Urinary bladder (tissue), 4 donors: ENCODE data around the gene F12. TPM values are rescaled to one million over a fixed set of nuclear protein-coding genes. Genes with fewer than 3 reads are reported as not detected.
A peak's percentile ranks its signal among the peaks of the same experiment; 100 is the strongest.

ENCODE experiments used
- DNase-seq: peaks from one replicate; pipeline ENCODE4 v3.0.0-alpha.2; 2015; ENCODE audit errors: extremely low spot score
- H3K27ac ChIP-seq: one replicate; pipeline ENCODE4 v1.5.1; 2013; ENCODE audit warnings: low read depth, mild to moderate bottlenecking, moderate library complexity
- H3K36me3 ChIP-seq: one replicate; pipeline ENCODE4 v1.6.1; 2013; ENCODE audit warnings: mild to moderate bottlenecking, moderate library complexity; ENCODE audit not compliant: insufficient read depth
- H3K4me1 ChIP-seq: one replicate; pipeline ENCODE4 v1.6.1; 2013; ENCODE audit warnings: mild to moderate bottlenecking, moderate library complexity; ENCODE audit not compliant: insufficient read depth
- H3K4me3 ChIP-seq: one replicate; pipeline ENCODE4 v1.5.1; 2013; ENCODE audit warnings: low read depth, low read length
- WGBS: extraction: QIAGEN DNeasy Blood & Tissue Kit; methylation state at CpG from one replicate; pipeline ENCODE4 v1.1.7; 2013; 5-methylcytosine and 5-hydroxymethylcytosine counted together
- polyA plus RNA-seq: library from polyadenylated mRNA; stranded (reverse); fragments of 200-250 nt; gene quantifications from one replicate; pipeline ENCODE4 v1.2.3, GENCODE V29; 2013
- total RNA-seq: library from RNA; depleted of rRNA; stranded (reverse); fragments of >200 nt; gene quantifications from one replicate; pipeline ENCODE4 v1.2.3, GENCODE V29; 2014
- donor health status: healthy with polysubstance abuse.
- donor health status: healthy.

The F12 gene
- total and polyA plus RNA-seq, 2 donors, result 1.1 TPM; not detected in 1

- H3K27ac ChIP-seq, result no peak overlapping the region
- 87% methylated on average over 12 of the region's 12 CpGs for WGBS
- no peaks in the 10 kb centered on the region for H3K4me1 ChIP-seq
- H3K4me3 ChIP-seq, result no peak overlapping the region
- no peaks in the 10 kb centered on the region for H3K36me3 ChIP-seq
- DNase-seq, result no peak
Measured at GRCh38 chr5:177372034-177372896, 37.1 kb downstream of the F12 start.

GRCh38 chr5:177371120-177372033, 38.0 kb downstream of the F12 start:
- H3K36me3 ChIP-seq, result no peaks in the 10 kb centered on the region
- no peaks in the 10 kb centered on the region for H3K4me1 ChIP-seq
- DNase-seq, result no peak
- no peak overlapping the region for H3K27ac ChIP-seq
- 62% methylated on average over 26 of the region's 26 CpGs for WGBS
- peak overlapping the region; percentile 34 for H3K4me3 ChIP-seq

DNA sequence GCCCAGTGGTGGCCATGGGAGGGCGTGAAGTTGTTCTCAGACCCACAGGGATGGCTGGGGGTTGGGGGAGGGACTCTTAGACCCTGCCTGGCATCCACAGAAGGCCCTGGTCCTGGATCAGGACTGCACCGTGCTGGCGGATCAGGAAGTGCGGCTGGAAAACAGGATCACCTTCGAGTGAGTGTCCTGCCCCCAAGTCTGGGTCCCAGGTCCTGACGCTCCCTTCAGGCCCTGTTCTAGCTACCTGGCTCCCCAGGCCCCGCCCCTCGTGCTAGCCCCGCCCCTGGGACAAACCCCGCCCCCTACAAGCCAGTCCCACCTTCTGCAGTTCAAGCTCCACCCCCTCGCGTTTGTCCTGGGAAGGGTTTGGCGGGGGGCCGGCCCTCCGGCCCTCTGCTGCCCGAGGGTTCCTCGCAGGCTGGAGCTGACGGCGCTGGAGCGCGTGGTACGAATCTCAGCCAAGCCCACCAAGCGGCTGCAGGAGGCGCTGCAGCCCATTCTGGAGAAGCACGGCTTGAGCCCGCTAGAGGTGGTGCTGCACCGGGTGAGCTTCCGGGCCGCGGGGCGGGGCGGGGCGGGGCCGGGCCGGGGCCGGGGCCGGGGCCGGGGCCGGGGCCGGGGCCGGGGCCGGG, 38.8 kb downstream of the F12 start:
- Histone ChIP-seq H3K4me1 (no peaks in the 10 kb centered on the region), H3K4me3 (peak overlapping the region; percentile 34), H3K27ac (no peak overlapping the region), H3K36me3 (no peaks in the 10 kb centered on the region)
- no peak for DNase-seq
- 17% methylated on average over 42 of the region's 42 CpGs for WGBS

DNA sequence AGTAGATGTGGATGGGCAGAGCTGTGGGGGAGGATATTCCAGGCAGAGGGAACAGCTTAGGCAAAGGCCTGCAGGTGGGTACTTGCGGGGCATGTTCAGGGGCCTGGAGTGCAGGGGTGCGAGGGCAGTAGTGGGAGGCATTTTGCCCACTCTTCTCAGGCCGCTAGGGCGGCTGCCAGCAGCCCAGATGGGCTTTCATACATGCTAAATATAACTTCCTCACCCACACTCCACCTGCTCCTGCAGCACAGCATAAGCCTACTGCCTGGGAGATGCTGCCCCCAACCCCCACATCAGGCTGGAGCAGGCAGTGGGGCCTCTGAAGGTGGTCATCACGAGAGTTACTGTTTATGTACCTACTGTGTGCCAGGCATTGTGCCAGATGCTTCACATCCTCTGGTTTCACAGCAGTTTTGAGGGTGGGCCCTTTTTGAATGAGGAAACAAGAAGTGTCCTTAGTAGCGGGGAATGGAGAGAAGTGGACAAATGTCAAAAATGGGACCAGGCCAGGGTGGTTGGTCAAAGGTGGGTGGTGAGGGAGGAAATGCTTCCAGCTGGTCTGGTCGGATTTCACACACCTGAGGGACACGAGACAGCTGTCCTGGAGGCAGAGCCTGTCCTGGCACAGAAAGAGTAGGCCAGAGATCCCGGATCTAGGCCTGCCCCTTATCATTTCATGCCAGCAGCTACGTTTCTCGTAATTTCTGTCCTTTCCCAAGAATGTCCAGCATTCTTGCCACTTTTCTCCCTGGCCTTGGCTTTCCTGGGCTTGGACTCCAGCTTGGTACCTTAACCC, 39.5 kb downstream of the F12 start:
- Histone ChIP-seq H3K27ac (no peak overlapping the region), H3K4me1 (no peaks in the 10 kb centered on the region), H3K4me3 (no peak overlapping the region), H3K36me3 (no peaks in the 10 kb centered on the region)
- DNase-seq, result no peak
- 70% methylated on average over 11 of the region's 11 CpGs for WGBS

GRCh38 chr5:177368869-177369644, 40.3 kb downstream of the F12 start:
- no peaks in the 10 kb centered on the region for H3K4me1 ChIP-seq
- DNase-seq, result no peak
- H3K4me3 ChIP-seq, result no peak overlapping the region
- WGBS, result 76% methylated on average over 5 of the region's 5 CpGs
- no peak overlapping the region for H3K27ac ChIP-seq
- no peaks in the 10 kb centered on the region for H3K36me3 ChIP-seq

DNA sequence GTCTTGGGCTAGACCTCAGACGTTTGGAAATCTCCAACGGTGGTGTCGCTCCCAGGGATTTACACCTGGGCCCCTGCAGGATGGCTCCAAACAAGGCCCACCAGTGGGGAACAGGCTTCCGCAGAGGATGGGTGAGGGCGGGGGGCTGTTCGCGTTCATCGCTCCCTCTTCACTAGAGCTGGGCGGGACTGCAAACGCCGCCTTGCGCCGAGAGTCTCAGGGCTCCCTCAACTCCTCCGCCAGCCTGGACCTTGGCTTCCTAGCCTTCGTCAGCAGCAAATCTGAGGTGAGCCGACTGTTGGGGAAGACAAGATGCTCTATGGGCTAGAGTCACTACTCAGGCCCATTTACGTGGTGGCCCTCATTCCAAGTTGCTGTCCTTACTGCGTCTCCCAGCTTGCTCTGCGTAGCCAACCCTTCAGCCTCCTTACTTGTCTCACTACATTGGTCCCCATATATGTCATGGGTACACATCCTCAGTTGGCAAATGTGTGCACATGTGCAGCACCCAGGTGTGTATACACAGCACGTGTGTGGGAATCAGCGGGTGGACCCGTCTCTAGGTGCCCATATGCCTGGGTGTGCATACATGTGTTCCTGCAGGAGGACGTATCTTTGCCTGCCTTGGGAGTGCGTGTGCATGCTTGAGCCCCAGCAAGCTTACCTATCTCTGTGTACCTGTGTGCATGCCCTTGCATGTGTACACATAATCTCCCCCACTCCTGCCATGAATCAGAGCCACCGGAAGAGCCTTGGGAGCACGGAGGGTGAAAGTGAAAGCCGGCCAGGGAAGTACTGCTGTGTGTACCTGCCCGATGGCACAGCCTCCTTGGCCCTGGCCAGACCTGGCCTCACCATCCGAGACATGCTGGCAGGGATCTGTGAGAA, 41.1 kb downstream of the F12 start:
- Histone ChIP-seq H3K4me1 (no peaks in the 10 kb centered on the region), H3K27ac (no peak overlapping the region), H3K4me3 (no peak overlapping the region), H3K36me3 (no peaks in the 10 kb centered on the region)
- DNase-seq, result no peak
- 86% methylated on average over 29 of the region's 29 CpGs for WGBS

DNA sequence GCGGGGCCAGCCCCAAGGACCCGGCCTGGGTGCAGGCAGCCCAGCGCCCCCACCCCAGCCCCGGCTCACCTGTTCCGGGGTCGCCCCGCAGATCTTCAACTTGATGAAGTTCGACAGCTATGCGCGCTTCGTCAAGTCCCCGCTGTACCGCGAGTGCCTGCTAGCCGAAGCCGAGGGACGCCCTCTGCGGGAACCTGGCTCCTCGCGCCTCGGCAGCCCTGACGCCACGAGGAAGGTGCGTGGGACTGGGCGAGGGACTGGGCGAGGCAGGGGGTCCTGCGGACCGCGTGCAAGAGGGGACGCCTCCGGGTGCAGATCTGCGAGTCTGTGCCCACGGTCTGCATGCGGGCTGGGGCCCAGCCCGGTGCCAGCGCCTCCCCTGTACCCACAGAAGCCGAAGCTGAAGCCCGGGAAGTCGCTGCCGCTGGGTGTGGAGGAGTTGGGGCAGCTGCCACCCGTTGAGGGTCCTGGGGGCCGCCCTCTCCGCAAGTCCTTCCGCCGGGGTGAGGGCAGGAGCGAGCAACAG, 42.0 kb downstream of the F12 start:
- Histone ChIP-seq H3K4me1 (no peaks in the 10 kb centered on the region), H3K27ac (no peak overlapping the region)
- WGBS, result 24% methylated on average over 46 of the region's 46 CpGs

DNA sequence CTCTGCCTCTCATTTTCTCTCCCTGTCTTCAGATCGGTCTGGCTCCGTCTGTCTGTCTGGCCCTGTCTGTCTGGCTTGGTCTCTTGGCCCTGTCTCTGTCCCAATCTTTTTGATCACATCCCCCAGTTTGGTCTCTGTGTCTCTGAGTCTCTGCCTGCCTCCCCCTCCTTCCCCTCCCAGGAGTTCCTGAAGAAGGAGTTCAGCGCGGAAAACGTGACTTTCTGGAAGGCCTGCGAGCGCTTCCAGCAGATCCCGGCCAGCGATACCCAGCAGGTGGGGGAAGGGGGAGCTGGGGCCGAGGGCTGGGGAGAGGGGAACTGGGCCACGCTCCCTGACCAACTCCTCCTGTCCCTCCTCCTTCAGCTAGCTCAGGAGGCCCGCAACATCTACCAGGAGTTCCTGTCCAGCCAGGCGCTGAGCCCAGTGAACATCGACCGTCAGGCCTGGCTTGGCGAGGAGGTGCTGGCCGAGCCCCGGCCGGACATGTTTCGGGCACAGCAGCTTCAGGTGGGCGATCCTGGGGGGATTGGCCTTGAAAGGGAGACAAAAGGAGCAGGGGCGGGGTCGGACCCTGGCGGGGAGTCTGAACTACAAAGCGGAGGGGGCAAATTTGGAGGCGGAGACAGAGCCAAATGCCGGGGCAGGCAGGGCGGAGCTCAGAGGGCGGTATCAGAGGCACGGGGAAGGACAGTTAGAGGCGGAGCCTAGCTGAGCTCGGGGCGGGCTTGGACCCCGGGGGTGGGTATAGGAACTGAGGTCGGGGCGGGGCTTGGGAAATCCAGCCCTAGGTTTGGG, 42.6 kb downstream of the F12 start:
- Histone ChIP-seq H3K27ac (peak overlapping the region; percentile 85), H3K4me3 (peak overlapping the region; percentile 34), H3K4me1 (no peaks in the 10 kb centered on the region), H3K36me3 (no peaks in the 10 kb centered on the region)
- WGBS, result 11% methylated on average over 36 of the region's 36 CpGs
- DNase-seq, result peak; percentile 87

More for the DNA sequence above, 42.0 kb downstream of the F12 start:
- Histone ChIP-seq H3K36me3 (no peaks in the 10 kb centered on the region), H3K4me3 (peak overlapping the region; percentile 34)
- DNase-seq, result no peak

DNA sequence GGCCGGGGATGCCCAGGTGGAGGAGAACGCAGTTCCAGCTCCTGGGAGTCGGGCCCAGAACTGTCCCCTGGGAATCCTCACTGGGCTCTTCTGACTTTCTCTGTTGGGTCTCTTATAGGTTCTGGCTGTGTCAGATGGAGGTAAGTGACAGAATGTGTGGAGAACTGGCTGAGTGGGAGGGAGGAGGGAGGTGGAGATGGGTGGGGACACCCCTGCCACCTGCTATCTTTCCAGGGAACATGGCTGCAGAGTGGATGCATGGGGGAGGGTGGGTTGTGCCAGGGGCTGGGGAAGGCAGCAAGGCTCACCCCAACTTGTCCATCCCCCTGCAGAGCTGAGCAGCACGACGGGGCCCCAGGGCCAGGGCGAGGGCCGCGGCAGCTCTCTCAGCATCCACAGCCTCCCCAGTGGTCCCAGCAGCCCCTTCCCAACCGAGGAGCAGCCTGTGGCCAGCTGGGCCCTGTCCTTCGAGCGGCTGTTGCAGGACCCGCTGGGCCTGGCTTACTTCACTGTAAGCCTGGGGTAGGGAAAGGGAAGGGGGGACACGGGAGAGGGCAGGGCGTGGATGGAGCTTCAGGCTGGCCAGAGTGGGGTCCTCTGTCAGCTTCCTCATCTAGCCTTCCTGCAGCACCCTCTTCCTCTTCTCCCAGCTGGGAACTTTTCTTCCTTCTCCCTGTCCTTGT, 43.4 kb downstream of the F12 start:
- no peak overlapping the region for H3K27ac ChIP-seq
- H3K4me1 ChIP-seq, result no peaks in the 10 kb centered on the region
- H3K36me3 ChIP-seq, result no peaks in the 10 kb centered on the region
- H3K4me3 ChIP-seq, result no peak overlapping the region
- no peak for DNase-seq
- WGBS, result 57% methylated on average over 14 of the region's 14 CpGs

DNA sequence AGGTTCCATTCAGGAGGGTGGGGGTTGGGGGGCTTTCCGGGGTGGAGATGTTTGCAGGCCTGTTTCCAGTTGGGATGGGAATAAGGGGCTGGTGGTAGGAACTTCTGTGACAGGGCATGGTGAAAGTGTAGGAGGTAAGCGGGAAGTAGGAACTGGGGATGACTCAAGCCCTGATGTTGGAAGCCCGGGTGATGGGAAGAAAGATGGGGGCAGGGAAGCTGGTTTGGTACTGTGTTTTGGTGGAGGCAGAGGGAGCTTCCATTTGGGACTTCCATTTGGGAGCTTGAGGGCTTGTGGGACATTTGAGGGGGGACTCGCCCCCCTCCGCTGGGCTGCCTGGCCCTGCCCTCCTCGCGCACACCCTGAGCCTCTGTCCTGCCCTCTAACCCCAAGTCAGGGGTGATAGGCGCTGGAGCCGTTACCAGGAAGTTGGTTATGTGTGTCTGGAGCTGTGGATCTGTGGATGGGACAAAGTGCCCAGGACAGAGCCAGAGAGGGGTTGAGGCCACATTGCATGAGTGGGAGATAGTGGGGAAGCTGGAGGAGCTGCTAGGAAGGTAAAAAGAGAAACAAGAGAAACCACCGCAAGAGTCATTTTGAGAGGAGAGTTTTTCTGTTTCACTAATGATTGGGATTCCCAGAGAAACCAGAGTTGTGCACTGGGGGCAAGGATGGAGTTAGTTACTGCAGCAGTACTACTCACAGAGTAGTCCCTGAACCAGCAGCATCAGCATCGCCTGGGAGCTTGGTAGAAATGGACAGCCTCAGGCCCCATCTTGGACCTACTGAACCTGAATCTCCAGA, 45.0 kb downstream of the F12 start:
- Histone ChIP-seq H3K36me3 (no peaks in the 10 kb centered on the region), H3K4me1 (no peaks in the 10 kb centered on the region), H3K4me3 (no peak overlapping the region), H3K27ac (no peak overlapping the region)
- no peak for DNase-seq
- WGBS, result 82% methylated on average over 11 of the region's 11 CpGs
